Measurements from ENCODE around the gene ATP6V0E2.
"Not testable (repeated sequence)": the region's sequence is repeated elsewhere in the genome, so short reads cannot be mapped to it uniquely, and the experiment has no call there.

ATP6V0E2 gene

GRCh38 chr7:149879766-149880637 lies 6.2 kb downstream of the ATP6V0E2 start:
- no peak for DNase-seq (ENCODE audit: low read depth)

- DNase-seq (ENCODE audit: low read depth): no peak
These were observed 7.0 kb downstream of the ATP6V0E2 start for GRCh38 chr7:149880638-149881311.

- no peak for DNase-seq (ENCODE audit: low read depth)
These were observed 7.8 kb downstream of the ATP6V0E2 start for GRCh38 chr7:149881328-149882247.

GRCh38 chr7:149882248-149883047 lies 8.7 kb downstream of the ATP6V0E2 start:
- DNase-seq (ENCODE audit: low read depth): no peak

GRCh38 chr7:149883048-149883438 lies 9.3 kb downstream of the ATP6V0E2 start:
- DNase-seq (ENCODE audit: low read depth): no peak

GRCh38 chr7:149883452-149883861 lies 9.7 kb downstream of the ATP6V0E2 start:
- DNase-seq (ENCODE audit: low read depth): no peak

- DNase-seq (ENCODE audit: low read depth): no peak
These were observed 10.2 kb downstream of the ATP6V0E2 start for GRCh38 chr7:149884016-149884415.

GRCh38 chr7:149884541-149884940 lies 10.8 kb downstream of the ATP6V0E2 start:
- DNase-seq (ENCODE audit: low read depth): no peak

GRCh38 chr7:149885191-149886017 lies 11.6 kb downstream of the ATP6V0E2 start:
- DNase-seq (ENCODE audit: low read depth): no peak

GRCh38 chr7:149886018-149886415 lies 12.2 kb downstream of the ATP6V0E2 start:
- no peak for DNase-seq (ENCODE audit: low read depth)

GRCh38 chr7:149887311-149887710 lies 13.5 kb downstream of the ATP6V0E2 start:
- DNase-seq (ENCODE audit: low read depth): no peak

GRCh38 chr7:149890715-149891114 lies 16.9 kb downstream of the ATP6V0E2 start:
- not testable (repeated sequence) for DNase-seq (ENCODE audit: low read depth)

- DNase-seq (ENCODE audit: low read depth): not testable (repeated sequence)
These were observed 21.2 kb downstream of the ATP6V0E2 start for GRCh38 chr7:149894957-149895356.

GRCh38 chr7:149907776-149908376 lies 34.1 kb downstream of the ATP6V0E2 start:
- DNase-seq (ENCODE audit: low read depth): not testable (repeated sequence)

GRCh38 chr7:149910219-149910618 lies 36.5 kb downstream of the ATP6V0E2 start:
- not testable (repeated sequence) for DNase-seq (ENCODE audit: low read depth)

- not testable (repeated sequence) for DNase-seq (ENCODE audit: low read depth)
These were observed 38.4 kb downstream of the ATP6V0E2 start for GRCh38 chr7:149912126-149912525.

GRCh38 chr7:149926414-149926813 lies 52.6 kb downstream of the ATP6V0E2 start:
- DNase-seq (ENCODE audit: low read depth): not testable (repeated sequence)
